Endothelial cell (in vitro differentiated cells): Measurements from ENCODE around the gene ELAC1. TPM values are rescaled to one million over a fixed set of nuclear protein-coding genes. Genes with fewer than 3 reads are reported as not detected.
"Not testable (repeated sequence)": the region's sequence is repeated elsewhere in the genome, so short reads cannot be mapped to it uniquely, and the experiment has no call there.

Experiments
- DNase-seq: peaks from one replicate; pipeline ENCODE4 v3.0.0; 2021; ENCODE audit warnings: low spot score
- H3K27ac Mint-ChIP-seq: one replicate; pipeline ENCODE4 v1.8.0; 2021; ENCODE audit warnings: mixed read lengths, inconsistent platforms; ENCODE audit not compliant: unreplicated experiment
- H3K27me3 Mint-ChIP-seq: one replicate; pipeline ENCODE4 v1.8.0; 2021; ENCODE audit warnings: mild to moderate bottlenecking, moderate library complexity, mixed read lengths, inconsistent platforms; ENCODE audit not compliant: unreplicated experiment
- H3K36me3 Mint-ChIP-seq: one replicate; pipeline ENCODE4 v1.8.0; 2021; ENCODE audit warnings: mild to moderate bottlenecking, low read depth, mixed read lengths, inconsistent platforms; ENCODE audit not compliant: unreplicated experiment
- H3K4me1 Mint-ChIP-seq: one replicate; pipeline ENCODE4 v1.8.0; 2021; ENCODE audit warnings: mild to moderate bottlenecking, mixed read lengths, inconsistent platforms; ENCODE audit not compliant: unreplicated experiment
- H3K4me3 Mint-ChIP-seq: one replicate; pipeline ENCODE4 v1.8.0; 2021; ENCODE audit warnings: mild to moderate bottlenecking, mixed read lengths, inconsistent platforms; ENCODE audit not compliant: unreplicated experiment
- H3K9me3 Mint-ChIP-seq: one replicate; pipeline ENCODE4 v1.8.0; 2021; ENCODE audit warnings: mixed read lengths, inconsistent platforms; ENCODE audit not compliant: unreplicated experiment
- CTCF ChIP-seq: fragments of 200-600 bp; sonication (generic); IDR thresholded peaks from one replicate; pipeline ENCODE4 v1.5.0; 2021; ENCODE audit warnings: antibody characterized with exemption; ENCODE audit not compliant: unreplicated experiment
- total RNA-seq: library from RNA; stranded (reverse); fragmentation: NEBNext Ultra II Directional; extraction: Animal tissue kit (Norgen Biotek cat#: 25700); gene quantifications from one replicate; pipeline ENCODE4 v1.2.1, GENCODE V29; 2021; ENCODE audit not compliant: unreplicated experiment

Gene ELAC1
- total RNA-seq, 1 donor from 2014 or later = 10.5 TPM

GRCh38 chr18:50969448-50969847 lies 1.6 kb downstream of the ELAC1 start:
- TF ChIP-seq CTCF = no peak
- H3K9me3 Mint-ChIP-seq = no peaks in the 10 kb centered on the region
- H3K4me3 Mint-ChIP-seq = no peak overlapping the region
- H3K27me3 Mint-ChIP-seq = peaks cover 10% of the 10 kb centered on the region
- DNase-seq = no peak
- H3K27ac Mint-ChIP-seq = no peak overlapping the region
- peaks cover 6% of the 10 kb centered on the region for H3K36me3 Mint-ChIP-seq
- H3K4me1 Mint-ChIP-seq = peaks cover 13% of the 10 kb centered on the region

GRCh38 chr18:50970006-50970405 lies 2.2 kb downstream of the ELAC1 start:
- no peaks in the 10 kb centered on the region for H3K9me3 Mint-ChIP-seq
- DNase-seq = no peak
- H3K27me3 Mint-ChIP-seq = peaks cover 10% of the 10 kb centered on the region
- H3K36me3 Mint-ChIP-seq = peaks cover 12% of the 10 kb centered on the region
- H3K4me3 Mint-ChIP-seq = no peak overlapping the region
- no peak for TF ChIP-seq CTCF
- H3K4me1 Mint-ChIP-seq = peaks cover 13% of the 10 kb centered on the region
- H3K27ac Mint-ChIP-seq = no peak overlapping the region

GRCh38 chr18:50972404-50972803 lies 4.6 kb downstream of the ELAC1 start:
- not testable (repeated sequence) for H3K4me3 Mint-ChIP-seq, H3K27me3 Mint-ChIP-seq, H3K27ac Mint-ChIP-seq, DNase-seq
- Mint-ChIP-seq H3K36me3 (peaks cover 35% of the 10 kb centered on the region), H3K4me1 (peaks cover 12% of the 10 kb centered on the region), H3K9me3 (peaks cover 13% of the 10 kb centered on the region)

GRCh38 chr18:50973367-50974126 lies 5.7 kb downstream of the ELAC1 start:
- peaks cover 43% of the 10 kb centered on the region for H3K36me3 Mint-ChIP-seq
- no peak overlapping the region for H3K4me3 Mint-ChIP-seq
- peaks cover 9% of the 10 kb centered on the region for H3K4me1 Mint-ChIP-seq
- peaks cover 16% of the 10 kb centered on the region for H3K9me3 Mint-ChIP-seq
- no peak for DNase-seq
- no peak overlapping the region for H3K27ac Mint-ChIP-seq
- peaks cover 4% of the 10 kb centered on the region for H3K27me3 Mint-ChIP-seq
- no peak for TF ChIP-seq CTCF

- H3K9me3 Mint-ChIP-seq = peaks cover 17% of the 10 kb centered on the region
- no peak for DNase-seq
- H3K36me3 Mint-ChIP-seq = peaks cover 53% of the 10 kb centered on the region
- H3K27ac Mint-ChIP-seq = no peak overlapping the region
- no peak for TF ChIP-seq CTCF
- no peaks in the 10 kb centered on the region for H3K4me1 Mint-ChIP-seq
- H3K27me3 Mint-ChIP-seq = peaks cover 1% of the 10 kb centered on the region
- peak overlapping the region; percentile 76 for H3K4me3 Mint-ChIP-seq
Measured at GRCh38 chr18:50977037-50977760, 9.4 kb downstream of the ELAC1 start.
